Inflammatory macrophage treated with lipopolysaccharide for 4 hours (primary cell): ENCODE data around the gene FBF1.
A peak's percentile ranks its signal among the peaks of the same experiment; 100 is the strongest.

Source experiments
- DNase-seq: peaks from one replicate; pipeline ENCODE4 v3.0.0-alpha.2; 2020

Gene FBF1

DNA sequence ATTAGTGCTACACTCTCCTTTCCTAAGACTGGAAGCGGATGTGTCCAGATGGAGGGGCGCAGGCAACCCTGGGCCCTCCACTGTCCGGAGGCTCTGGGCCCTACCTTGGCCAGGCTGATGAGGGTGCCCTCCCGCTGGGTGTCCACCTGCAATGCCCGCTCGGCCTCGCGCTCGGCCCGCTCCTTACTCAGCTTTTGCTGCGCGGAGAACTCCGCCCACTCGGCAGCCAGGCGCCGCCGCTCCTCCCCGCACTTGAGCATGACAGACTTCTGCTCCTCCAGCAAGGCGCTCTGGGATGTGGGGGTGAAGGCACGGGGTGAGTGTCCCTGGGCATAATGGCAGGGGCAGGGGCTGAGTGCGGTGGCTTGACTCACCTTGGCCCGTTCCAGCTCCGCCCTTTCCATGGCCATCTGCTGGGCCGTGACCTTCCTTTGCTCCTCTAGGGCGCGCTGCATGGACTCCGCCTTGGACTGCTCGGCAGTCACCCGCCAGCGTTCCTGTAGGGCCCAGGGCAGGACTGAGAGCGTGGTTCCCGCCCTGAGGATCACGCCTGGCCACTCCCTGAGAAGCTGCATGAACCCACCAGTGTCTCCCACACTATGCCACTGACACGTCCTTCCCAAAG, 26.1 kb downstream of the FBF1 start:
- DNase-seq = no peak

DNA sequence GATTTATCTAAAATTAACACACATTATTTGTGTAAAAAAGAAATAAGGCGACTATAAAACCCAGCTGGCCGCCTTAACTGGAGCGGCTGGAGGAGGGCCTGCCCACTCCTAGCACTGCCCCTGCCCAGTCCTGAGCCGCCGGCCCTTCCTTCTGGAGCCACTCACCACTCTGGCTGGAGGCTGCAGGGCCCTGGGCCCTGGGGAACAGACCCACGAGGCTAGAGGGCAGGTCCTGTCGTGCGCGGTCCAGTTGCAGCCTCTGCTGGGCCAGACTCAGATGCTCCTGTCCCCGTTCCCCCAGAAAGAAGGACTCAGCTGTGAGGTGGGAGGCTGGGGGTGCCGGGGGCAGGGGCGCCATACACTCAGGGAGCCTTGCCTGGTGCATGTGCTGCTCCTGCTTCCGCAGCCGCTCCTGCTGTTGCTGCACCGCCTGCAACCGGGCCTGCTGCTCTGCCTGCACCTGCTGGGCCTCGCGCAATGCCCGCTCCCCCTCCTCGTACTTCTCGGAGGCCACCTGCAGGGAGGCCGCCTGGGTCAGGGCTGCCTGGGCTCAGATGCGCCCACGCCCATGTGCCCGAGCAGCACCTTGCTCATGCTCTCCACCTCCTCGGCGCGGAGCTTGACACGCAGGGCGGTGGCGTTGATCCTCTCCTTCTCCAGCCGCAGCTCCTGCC, 27.2 kb downstream of the FBF1 start:
- no peak for DNase-seq

DNA sequence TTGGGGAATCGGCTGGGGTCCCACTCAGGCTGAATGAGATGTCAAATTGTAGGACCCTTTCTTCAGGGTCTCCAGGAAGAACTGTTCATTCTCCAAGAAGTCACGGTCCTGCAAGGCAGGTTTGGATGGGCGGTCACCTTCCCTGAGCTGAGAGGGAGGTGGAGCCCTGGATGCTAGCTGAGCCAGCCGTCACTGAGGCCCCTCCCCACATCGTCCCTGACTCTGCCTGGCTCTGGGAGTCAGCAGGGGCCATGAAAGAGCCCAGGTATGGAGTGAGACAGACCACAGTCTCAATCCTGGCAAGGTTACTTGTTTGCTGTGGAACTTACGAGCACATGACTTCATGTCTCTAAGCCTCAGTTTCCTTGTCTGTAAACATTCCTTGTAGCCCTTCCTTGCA, 30.1 kb downstream of the FBF1 start:
- DNase-seq = no peak

DNA sequence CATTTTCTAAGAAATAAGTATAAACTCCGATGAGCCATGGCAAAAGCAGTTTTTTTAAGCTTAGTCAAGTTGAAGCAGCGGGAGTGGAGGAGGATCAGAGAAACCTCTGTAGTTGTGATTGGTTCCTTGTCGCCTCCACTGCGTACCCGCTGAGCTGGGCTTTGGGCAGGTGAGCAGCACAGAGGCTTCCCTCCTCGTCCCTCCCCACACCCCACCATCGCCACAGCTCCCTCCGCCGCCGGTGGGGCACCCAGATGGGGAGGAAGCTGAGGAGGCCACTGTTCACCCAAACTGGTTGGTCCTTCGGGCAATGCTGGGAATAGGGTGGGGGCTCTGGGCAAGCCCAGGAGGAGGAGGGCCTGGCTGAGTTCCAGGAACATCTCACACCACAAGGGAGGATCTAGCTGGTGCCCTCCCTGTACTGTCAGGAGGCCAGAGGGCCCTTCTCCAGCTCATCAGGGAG, 31.0 kb downstream of the FBF1 start:
- DNase-seq = no peak

DNA sequence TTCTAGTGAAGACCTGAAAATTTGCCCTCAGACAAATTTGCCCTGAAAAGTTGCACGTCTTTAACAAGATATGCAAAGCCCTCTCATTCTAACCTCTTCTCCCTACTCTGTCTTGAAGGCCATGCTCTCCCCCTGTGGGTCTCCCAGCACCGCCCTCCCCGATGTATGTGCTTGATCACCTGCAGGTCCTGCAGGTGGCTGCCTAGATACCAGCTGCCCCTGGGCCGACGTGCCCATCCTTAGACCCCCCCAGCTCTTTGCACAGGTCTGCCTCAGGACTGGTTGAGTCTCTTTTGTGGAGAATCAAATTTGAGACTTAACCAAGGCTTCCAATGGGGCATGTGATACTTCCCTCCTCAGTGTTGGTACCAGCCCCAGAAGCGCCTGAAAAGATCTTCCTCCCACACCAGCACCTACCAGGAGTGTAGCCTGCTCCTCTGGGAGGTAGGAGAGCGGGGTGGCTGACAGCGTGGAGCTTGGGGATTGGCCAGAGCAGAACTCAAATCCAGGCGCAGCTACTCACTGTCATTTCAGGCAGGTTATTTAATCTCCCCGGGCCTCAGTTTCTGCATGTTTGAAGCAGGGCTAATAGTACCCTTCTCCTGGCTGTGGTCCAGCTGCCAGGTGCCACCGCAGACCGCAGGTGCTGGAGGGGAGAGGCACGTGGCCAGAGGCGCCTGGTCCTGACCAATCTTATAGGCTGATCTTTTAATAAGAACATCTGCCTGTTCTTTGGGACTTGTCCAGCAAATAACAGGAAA, 31.6 kb downstream of the FBF1 start:
- no peak for DNase-seq

DNA sequence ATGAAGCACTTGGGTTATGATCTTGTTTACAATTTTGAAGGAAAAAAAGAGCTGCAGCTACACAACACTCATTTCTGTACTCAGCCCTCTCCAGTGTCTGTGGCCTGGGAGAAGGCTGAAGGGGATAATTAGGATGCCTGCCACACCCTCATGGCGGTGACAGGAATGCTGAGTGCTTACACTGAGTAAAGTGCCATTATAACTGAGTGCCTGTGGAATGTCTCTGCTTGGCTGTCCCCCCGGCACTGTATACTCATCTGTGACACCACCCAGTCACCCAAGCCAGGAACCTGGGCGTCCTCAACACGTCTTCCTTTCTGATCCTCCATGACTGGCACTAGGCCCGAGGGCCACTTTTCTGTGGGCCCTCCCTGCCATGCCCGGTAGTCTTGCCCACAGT, 32.6 kb downstream of the FBF1 start:
- DNase-seq = no peak

DNA sequence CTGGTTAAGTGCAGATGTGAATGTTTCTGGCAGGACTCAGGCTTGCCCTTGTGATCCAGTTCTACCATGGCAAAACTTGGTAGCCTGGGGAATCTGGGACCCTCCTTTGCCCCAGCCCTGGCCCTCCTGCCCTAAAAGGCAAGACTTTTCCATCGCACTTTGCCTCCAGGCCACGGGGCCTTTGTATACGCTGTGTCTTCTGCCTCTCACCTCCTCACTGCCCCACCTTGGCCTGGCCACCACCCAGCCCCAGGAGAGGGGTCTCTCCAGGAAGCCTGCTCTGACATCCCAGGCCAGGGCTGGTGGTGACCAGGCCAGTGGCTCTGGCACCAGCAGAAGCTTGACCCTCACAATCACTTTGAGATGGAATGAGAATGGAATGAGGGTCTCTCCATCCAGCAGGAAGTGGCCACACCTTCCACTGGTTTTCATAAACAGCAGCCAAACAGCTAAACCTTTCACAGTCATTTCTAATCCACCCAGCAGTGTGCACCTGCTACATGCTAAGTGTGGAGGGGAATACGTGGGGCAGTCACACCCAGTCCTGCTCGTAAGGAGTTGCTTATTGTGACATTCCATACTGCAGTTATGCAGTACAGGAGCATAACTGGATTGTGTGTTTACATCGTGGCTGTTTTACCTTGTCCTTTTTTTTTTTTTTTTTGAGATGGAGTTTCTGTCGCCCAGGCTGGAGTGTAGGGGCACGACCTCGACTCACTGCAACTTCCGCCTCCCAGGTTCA, 34.5 kb downstream of the FBF1 start:
- DNase-seq = no peak

DNA sequence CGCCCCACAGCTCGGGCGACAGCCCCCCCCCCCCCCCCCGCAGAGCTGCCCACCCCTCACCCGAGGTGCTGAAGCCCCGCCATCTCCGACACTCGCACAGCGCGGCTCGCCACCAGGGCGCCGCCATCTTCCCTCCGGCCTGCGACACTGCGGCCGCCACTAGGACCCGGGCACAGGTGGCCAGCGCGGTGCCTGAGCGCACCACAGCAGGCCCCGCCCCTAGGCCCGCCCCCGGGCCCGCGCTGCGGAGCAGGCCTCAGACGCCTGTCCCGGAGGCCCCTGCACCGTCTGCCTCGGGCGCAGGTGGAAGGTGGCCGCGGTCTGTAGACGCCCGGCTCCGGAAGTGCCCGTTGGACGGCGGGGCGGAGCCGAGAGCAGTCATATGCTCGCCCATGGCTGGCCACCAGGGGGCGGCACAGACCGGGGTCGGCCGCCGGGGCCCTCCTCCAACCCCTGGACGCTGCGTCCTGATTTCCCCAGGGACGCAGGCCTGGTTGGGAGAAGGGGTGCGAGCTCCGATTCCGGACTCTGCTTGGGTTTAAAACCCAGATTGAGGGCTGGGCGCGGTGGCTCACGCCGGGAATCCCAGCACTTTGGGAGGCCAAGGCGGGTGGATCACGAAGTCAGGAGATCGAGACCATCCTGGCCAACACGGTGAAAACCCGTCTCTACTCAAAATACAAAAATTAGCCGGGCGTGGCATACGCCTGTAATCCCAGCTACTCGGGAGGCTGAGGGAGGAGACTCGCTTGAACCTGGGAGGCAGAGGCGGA, 35.9 kb downstream of the FBF1 start, which contains the start of gene MRPL38:
TSS of gene MRPL38 (minus strand) at position 136 of the 773 bp plus-strand sequence. CDS start at position 127, 9 bp downstream.
- DNase-seq = peak; percentile 87

DNA sequence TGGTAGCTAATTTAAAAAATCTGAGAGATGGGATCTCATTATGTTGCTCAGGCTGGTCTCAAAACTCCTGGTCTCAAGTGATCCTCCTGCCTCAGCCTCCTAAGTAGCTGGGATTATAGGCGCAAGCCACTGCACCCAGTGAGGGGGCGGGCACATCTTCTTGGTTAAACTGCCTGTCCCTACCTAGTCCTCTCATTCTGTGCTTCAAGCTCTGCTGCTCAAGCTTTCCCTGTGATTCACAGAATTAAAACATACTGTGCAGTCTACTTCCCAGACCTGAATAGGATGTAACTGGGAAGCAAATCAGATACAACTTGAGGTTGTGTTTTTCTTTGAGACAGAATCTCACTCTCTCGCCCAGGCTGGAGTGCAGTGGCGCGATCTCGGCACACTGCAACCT, 38.4 kb downstream of the FBF1 start:
- no peak for DNase-seq

DNA sequence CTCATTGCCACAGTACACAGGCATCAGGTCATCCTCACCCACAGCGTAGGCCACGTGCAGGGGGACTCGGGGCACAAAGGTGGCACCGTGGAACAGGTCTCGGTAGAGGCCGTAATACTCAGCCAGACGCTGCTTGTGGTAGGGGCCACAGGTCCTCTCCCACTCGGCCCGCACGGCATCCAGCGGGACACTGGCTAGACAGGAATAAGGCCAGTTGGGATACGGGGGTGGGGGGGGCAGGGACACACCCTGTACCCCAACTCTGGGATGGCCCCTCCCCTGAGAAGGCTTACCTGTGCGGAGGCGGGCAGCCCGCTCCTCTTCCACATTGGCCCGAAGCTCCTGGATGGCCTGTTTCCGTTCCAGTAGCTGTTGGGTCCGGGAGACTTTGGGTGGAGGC, 39.1 kb downstream of the FBF1 start:
- no peak for DNase-seq

DNA sequence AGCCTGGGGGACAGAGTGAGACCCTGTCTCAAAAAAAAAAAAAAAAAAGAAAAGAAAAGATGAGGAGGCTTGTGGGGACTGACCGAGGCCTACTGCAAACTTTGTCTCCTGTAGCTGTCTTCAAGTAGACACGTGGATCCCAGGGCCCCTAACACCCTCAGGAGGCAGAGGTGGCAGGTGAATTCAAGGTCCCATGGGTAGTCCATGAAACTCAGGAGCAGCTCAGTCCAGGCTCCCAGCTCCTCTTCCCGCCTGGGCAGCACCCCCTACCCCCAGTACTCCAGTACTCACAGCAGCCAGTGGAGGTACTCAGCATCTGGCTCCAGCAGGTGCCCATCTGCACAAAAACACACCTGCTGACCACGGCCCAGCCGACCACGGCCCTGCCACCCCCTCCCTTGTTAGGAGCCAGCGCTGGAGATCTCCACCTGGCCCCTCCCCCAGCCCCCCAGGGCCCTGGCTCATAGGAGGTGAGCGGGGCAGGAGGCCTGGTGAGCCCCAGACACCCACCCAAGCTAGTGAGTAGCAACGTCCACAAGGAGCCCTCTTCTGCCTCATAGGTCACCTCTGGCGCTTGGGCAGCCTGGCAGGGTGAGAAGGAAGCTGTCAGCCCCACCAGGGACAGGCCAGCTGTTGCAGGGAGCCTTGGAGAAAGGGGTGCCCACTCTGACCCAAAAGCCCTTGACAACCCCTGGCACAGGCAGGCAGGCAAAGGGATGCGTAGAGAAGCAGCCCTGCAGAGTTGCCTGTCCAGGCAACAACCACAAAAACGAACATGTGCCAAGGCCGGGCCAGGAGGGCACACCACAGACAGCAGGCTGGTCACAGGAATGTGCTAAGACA, 39.9 kb downstream of the FBF1 start:
- no peak for DNase-seq

DNA sequence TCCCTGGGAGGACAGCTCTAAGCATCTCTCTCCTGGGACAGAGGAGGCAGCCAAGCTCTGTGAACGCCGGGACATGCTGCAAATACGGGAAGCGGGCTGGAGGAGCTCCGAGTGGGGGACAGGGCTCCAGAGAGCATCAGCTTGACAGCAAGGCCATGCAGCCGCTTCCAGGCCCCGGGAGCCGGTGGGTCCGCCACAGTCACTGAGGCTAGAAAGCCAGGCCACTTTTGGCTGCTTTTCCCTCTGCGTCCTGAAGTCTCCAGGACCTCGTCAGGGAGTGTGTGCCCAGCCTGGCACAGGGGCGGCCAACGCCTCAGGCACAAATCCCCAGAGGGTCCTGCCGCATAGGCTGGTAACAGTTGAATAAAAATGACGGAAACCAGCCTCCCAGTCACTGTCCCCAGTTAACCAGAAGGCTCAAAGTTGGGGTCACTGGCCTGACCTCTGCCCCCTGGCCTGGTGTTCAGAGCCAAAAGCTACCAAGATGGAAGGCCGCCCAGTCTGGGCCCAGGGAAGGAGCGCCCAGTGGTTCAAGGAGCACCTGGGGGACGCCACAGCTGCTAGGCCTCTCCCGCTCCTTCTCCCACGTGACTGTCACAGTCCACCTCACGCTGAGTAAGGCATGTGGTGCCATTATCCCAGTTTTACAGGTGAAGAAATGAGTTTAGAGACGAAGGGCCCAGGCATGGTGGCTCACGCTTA, 40.9 kb downstream of the FBF1 start:
- DNase-seq = no peak

DNA sequence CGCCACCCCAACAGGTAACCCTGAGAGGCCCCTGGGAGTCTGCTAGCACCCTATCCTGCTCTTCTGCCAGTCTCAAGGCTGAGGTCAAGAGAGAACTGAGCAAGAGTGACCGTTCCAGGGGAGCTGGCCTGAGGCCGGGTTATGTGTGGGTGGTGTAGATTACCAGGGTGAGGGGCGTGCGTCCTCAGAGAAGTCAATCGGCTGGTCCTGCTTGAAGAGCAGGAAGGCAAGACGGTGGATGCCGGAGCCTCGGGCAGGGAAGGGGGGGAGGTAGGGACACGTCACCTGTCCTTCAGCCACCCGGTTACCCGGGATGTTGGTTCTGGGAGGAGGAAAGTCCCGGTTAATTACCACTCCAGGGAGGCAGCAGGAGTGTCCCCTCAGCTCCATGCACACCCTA, 41.5 kb downstream of the FBF1 start:
- DNase-seq = no peak

DNA sequence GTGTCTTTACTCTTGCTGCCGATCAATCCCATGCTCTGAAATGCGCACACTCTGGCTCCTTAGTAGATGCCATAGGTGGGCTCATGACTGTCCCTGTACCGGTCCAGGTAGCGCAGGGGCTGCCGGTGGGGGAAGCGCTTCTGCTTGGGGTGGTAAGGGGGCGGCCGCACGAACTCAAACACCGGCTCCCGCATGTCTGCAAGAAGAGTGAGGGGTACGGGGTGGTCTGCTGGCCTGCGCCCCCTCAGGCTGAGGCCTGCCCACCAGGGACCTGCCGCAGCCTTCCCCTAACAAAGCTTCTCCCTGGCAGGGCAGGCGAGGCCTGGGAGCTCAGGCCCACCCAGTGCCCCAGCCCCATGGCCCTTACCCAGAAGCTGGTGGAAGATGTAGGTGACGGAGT, 42.1 kb downstream of the FBF1 start:
- no peak for DNase-seq

DNA sequence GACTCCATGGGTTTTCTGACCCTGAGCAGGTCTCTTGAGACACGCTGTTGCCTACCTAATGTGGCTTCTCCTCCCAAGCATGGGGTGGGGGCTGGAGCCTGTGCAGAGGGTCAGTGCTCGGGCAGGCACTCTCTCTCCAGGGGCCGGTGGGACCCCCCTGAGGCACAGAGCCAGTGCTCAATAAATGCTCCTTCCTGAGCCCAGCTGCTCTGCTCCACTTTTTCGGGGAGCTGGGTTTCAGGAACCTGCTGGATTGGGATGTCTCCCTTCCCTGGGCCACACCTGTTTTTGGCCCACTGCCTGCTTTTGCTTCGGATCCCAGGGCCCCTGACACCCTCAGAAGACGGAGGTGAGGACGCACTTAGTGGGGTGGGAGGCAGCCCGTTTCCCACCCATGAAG, 42.8 kb downstream of the FBF1 start:
- DNase-seq = no peak

DNA sequence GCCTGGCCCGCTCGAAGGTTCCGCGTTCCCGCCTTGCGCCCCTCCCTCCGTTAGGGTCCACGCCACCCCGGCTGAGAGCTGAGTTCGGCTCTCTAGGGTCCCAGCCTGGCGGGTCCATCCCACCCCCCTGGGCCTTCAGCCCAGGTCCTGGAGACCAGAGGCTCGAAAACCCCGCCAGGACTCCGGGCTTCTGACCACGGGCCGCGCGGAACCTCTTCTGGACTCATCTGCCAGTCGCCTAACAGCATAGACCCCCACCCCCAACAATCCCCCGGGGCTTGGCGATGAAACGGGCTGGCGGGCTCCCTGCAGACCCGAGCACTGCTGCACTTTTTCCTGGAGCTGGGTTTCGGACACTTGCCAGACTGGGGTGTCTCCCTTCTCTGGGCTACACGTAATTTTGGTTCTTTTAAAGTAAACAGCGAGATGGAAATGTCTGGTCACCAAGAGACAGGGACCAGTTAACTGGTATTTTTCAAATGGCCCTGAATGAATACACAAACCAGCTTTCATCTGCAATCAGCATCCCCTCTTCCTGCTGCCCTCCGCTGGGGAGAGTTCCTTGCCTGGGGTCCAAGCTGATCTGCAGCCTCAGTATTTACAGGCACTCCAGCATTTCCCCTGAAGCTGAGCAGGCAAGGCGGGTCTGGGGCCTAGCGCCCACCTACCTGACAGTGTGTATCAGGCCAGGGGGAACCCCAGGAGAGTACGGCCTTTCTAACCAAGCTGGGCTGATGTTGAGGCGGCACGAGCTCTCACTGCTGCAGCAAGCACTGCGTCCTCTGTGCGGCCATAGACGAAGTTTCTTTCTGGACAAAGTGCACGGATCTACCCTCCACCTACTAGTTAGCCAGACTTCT, 43.5 kb downstream of the FBF1 start:
- DNase-seq = no peak

DNA sequence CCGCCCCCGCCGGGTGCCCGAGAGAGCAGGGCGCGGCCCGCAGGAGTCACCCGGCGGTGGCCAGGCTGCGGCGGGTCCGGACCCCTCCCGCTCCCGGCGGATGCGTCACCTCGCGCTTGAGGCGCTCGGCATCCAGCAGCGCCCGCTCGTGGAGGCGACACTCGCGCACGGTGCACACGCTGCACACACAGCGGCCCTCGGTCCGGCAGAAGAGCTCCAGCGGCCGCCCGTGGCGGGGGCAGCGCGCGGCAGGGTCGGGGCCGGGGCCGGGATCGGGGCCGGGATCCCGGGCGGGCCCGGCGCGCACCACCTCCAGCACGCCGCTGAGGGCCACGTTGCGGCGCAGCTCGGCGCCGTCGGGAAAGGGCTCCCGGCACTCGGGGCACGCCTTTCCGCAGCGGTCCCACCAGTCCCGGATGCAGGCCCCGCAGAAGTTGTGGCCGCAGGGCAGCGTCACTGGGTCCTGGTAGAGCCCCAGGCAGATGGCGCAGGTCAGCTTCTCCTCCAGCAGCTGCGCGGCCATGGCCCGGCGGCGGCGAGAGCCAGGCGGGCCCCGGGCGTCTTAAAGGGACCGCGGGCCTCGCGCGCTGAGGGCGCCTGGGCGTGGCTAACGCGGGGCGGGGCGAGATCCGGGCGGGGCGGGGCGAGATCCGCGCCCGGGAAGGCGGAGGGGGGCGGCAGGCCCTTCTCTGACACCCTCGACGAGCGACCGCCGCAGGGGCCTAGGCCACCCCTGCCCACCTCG, 44.3 kb downstream of the FBF1 start, which contains the start of gene TRIM65:
TSS of gene TRIM65 (minus strand) at position 537 of the 745 bp plus-strand sequence. CDS start at position 523, 14 bp downstream.
- peak; percentile 87 for DNase-seq

DNA sequence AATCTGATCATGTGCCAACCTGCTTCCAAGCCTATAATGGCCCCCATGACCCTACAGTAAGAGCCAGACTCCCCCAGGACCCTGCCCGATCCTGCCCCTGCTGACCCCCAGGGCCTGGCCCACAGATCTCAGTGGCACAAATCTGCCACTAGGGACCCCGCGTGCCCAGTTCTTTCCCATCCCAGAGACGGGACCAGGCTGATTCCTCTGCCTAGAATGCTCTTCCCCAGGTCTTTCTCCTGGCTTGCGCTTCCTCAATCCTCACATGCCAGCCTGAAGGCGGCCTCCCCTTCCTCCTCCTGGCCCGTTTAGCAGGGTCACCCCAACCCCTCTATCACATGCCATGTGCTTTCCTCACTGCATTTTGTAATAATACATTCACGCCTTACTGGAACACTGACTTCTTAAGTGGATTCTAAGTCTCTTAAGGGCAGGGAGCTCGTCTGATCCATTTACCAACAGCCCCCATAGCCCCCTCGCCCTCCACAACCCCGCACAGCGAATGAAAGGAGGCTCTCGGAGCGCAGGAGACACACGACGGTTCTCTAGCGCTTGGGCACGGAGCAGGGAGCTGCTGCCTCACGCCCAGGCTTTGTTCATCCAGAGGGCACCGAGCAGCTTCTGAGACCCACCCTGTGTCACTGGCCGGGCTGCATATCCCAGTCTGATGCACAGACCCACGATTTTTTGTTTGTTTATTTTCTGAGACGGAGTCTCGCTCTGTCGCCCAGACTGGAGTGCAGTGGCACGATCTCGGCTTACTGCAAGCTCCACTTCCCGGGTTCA, 45.3 kb downstream of the FBF1 start:
- peak; percentile 45 for DNase-seq
